ENCODE data around the gene ARL5B. TPM values are rescaled to one million over a fixed set of nuclear protein-coding genes. Genes with fewer than 3 reads are reported as not detected.
A peak's percentile ranks its signal among the peaks of the same experiment; 100 is the strongest.
"Not testable (repeated sequence)": the region's sequence is repeated elsewhere in the genome, so short reads cannot be mapped to it uniquely, and the experiment has no call there.

Gene ARL5B
- total RNA-seq, 4 donors from 2014 or later = 10.7 to 37.3 (median 18.2) TPM

DNA sequence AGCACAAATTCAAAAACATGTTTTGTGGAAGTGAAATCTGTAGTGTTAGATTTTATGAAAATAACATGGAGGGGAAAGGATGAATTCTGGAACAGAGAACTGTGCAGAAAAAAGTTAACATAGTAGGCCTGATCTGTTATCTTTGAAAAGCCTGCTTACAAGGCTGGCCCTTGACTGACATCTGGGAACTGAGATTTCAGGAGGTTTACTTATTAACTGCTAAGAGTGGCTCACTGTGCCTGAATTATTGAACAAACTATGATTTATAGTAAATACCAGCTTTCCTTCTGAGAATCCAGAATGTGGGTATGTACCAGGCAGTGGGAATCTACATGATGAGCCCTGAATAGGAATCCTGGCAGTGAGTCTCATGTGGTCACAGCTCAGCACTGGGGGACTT is 38.4 kb upstream of the ARL5B start:
- TF ChIP-seq, protein P1, sequence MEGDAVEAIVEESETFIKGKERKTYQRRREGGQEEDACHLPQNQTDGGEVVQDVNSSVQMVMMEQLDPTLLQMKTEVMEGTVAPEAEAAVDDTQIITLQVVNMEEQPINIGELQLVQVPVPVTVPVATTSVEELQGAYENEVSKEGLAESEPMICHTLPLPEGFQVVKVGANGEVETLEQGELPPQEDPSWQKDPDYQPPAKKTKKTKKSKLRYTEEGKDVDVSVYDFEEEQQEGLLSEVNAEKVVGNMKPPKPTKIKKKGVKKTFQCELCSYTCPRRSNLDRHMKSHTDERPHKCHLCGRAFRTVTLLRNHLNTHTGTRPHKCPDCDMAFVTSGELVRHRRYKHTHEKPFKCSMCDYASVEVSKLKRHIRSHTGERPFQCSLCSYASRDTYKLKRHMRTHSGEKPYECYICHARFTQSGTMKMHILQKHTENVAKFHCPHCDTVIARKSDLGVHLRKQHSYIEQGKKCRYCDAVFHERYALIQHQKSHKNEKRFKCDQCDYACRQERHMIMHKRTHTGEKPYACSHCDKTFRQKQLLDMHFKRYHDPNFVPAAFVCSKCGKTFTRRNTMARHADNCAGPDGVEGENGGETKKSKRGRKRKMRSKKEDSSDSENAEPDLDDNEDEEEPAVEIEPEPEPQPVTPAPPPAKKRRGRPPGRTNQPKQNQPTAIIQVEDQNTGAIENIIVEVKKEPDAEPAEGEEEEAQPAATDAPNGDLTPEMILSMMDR (IDR thresholded peaks at IDR 0.05) = no peak
- ATAC-seq (ENCODE audit: low FRiP score) = no peak
- DNase-seq (ENCODE audit: low spot score) = no peak

DNA sequence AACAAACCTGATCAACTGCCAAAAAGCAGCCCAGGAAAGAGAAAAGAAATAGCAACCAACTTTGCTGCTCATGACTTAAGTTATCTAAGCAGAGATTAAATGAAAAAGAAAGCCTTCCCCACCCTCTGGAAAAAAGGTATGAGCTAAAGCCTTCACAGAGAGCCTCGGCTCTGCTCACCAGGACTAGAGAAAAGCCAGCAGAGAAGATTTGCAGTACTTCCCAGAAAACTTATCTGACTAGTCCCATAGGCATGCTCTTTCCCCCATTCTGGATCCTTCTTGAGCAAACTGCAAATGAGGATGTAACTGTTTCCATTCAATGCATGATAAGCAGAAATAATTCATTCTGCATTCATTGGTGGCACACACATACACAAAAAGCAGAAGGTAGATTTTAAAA is 35.6 kb upstream of the ARL5B start:
- DNase-seq (ENCODE audit: low spot score); ATAC-seq (ENCODE audit: low FRiP score): not testable (repeated sequence)

DNA sequence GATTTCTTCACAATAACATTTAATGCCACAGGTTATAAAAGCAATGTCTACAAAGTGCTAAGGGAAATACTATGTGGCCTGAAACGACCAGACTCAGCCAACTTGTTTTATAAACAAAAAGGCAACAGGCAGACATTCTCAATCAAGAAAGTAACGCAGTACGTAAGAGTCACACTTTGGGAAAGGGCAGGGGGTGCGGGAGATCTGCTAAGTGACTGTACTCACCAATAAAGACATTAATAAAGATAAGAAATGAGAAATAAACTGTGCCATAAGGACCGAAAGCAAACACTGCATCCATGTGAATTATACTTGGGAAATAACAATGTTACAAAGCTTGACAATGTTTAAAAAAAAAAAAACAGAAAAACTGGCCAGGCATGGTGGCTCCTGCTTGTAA is 33.3 kb upstream of the ARL5B start:
- no peak for ATAC-seq (ENCODE audit: low FRiP score)
- TF ChIP-seq, protein P1 (IDR thresholded peaks at IDR 0.05) = no peak

DNA sequence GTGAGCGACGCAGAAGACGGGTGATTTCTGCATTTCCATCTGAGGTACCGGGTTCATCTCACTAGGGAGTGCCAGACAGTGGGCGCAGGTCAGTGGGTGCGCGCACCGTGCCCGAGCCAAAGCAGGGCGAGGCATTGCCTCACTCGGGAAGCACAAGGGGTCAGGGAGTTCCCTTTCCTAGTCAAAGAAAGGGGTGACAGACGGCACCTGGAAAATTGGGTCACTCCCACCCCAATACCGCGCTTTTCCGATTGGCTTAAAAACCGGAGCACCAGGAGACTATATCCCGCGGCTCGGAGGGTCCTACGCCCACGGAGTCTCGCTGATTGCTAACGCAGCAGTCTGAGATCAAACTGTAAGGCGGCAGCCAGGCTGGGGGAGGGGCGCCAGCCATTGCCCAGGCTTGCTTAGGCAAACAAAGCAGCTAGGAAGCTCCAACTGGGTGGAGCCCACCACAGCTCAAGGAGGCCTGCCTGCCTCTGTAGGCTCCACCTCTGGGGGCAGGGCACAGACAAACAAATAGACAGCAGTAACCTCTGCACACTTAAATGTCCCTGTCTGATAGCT is 31.7 kb upstream of the ARL5B start:
- DNase-seq (ENCODE audit: low spot score) = peak; percentile 42
- not testable (repeated sequence) for ATAC-seq (ENCODE audit: low FRiP score)

More for the DNA sequence above, 33.3 kb upstream of the ARL5B start:
- no peak for DNase-seq (ENCODE audit: low spot score)

DNA sequence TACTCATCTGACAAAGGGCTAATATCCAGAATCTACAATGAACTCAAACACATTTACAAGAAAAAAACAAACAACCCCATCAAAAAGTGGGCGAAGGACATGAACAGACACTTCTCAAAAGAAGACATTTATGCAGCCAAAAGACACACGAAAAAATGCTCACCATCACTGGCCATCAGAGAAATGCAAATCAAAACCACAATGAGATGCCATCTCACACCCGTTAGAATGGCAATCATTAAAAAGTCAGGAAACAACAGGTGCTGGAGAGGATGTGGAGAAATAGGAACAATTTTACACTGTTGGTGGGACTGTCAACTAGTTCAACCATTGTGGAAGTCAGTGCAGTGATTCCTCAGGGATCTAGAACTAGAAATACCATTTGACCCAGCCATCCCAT is 26.7 kb upstream of the ARL5B start:
- not testable (repeated sequence) for ATAC-seq (ENCODE audit: low FRiP score); DNase-seq (ENCODE audit: low spot score)

DNA sequence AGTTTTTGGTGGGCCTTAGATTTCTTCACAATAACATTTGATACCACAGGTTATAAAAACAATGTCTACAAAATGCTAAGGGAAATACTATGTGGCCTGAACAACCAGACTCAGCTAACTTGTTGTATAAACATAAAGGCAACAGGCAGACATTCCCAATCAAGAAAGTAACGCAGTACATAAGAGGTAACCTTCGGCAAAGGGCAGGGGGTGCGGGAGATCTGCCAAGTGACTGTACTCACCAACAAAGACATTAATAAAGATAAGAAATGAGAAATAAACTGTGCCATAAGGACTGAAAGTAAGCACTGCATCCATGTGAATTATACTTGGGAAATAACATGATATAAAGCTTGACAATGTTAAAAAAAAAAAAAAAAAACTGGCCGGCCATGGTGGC is 23.2 kb upstream of the ARL5B start:
- TF ChIP-seq, protein P1 (IDR thresholded peaks at IDR 0.05) = no peak
- DNase-seq (ENCODE audit: low spot score) (no peak), ATAC-seq (ENCODE audit: low FRiP score) (no peak)

DNA sequence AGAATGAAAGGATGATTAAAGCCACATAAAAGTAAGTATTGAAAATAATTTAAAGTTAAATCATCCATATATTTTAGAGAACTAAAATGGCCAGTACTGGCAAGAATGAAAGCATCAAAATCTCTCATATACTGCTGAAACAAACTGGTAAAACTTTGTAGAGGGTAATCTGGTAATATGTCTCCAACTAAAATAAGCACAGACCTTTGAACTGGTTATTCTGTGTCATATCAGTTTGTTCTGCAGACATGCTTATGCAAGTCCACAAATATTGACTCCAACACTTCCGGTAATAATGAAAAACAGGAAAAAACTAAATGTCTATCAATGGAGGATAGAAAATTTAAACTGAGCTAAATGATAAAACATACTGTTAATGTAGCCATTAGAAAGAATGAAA is 21.8 kb upstream of the ARL5B start:
- not testable (repeated sequence) for DNase-seq (ENCODE audit: low spot score); ATAC-seq (ENCODE audit: low FRiP score)

DNA sequence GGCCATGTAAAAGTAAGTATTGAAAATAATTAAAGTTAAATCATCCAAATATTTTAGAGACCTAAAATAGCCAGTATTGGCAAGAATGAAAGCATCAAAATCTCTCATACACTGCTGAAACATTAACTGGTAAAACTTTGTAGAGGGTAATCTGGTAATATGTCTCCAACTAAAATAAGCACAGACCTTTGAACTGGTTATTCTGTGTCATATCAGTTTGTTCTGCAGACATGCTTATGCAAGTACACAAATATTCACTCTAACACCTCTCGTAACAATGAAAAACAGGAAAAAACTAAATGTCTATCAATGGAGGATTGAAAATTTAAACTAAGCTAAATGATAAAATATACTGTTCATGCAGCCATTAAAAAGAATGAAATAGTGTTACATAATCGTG is 19.5 kb upstream of the ARL5B start:
- ATAC-seq (ENCODE audit: low FRiP score); DNase-seq (ENCODE audit: low spot score): not testable (repeated sequence)

DNA sequence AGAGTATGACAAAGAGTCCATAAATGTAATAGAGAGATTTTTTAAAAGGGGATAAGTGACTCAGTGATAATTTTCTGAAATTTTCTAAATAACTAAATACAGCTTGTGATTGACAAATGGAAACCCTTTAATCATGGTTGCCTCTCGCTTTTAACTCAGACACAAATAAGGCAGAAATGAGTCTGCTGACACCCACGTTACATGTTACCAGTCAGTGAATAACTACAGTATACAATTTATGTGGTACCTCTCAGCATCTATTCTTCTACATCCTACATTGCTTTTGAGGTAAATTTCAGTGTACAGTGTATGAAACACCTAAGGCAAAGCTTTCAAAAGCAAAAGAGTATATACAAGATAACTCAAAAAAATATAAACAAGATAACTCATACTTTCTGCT is 12.1 kb upstream of the ARL5B start:
- DNase-seq (ENCODE audit: low spot score) (no peak), ATAC-seq (ENCODE audit: low FRiP score) (no peak)
- TF ChIP-seq, protein P1 (IDR thresholded peaks at IDR 0.05) = no peak

DNA sequence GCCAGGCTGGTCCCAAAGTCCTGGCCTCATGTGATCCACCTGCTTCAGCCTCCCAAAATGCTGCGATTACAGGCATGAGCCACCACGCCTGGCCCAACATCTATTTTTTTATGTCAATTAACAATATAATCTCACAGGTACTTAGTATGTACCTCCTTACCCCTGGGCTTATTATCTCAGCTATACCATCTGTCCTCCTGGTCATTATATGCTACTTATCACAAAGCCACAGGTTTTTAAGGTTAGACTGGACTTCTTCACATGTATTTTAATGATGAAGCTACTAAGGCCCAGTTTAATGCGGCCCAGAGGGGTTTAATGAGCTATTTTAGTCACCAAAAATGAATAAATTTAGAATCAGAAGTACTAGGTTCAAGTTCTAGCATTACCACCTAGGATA is 11.3 kb upstream of the ARL5B start:
- ATAC-seq (ENCODE audit: low FRiP score) (no peak), DNase-seq (ENCODE audit: low spot score) (no peak)
- TF ChIP-seq, protein P1 (IDR thresholded peaks at IDR 0.05) = no peak
